Measurements from ENCODE around the gene DUSP22. TPM values are rescaled to one million over a fixed set of nuclear protein-coding genes. Genes with fewer than 3 reads are reported as not detected.

The DUSP22 gene
- total RNA-seq, 6 donors from 2014 or later: 49.9 to 108 (median 63.8) TPM

GRCh38 chr6:337805-338368, 45.6 kb downstream of the DUSP22 start:
- peak in 1 of 2 donors; percentile 32 for ATAC-seq (ENCODE audit: low FRiP score in 2 of 2)
- no peaks in the 10 kb centered on the region for H3K36me3 ChIP-seq
- WGBS, 2 donors: 53 to 61% methylated on average over 10 of the region's 10 CpGs
- H3K4me3 ChIP-seq: no peak overlapping the region
- no peaks in the 10 kb centered on the region for H3K27me3 ChIP-seq
- TF ChIP-seq CTCF (IDR thresholded peaks at IDR 0.05) (no peak), EP300 (IDR thresholded peaks at IDR 0.05) (no peak), POLR2A (IDR thresholded peaks at IDR 0.05) (no peak), POLR2AphosphoS5 (IDR thresholded peaks at IDR 0.05) (no peak)
- DNase-seq: no peak
- peak overlapping the region in 1 of 4 donors; percentile 18 for H3K27ac ChIP-seq
- H3K9me3 ChIP-seq: no peaks in the 10 kb centered on the region
- peaks cover 14 to 36% (median 28%) of the 10 kb centered on the region in 4 donors for H3K4me1 ChIP-seq

GRCh38 chr6:338815-339262, 46.6 kb downstream of the DUSP22 start:
- ATAC-seq (ENCODE audit: low FRiP score in 2 of 2) (no peak), DNase-seq (no peak)
- Histone ChIP-seq H3K27me3 (no peaks in the 10 kb centered on the region), H3K36me3 (no peaks in the 10 kb centered on the region), H3K4me1 (peaks cover 11 to 29% (median 27%) of the 10 kb centered on the region in 4 donors), H3K4me3 (no peak overlapping the region), H3K9me3 (no peaks in the 10 kb centered on the region), H3K27ac (no peak overlapping the region)
- TF ChIP-seq POLR2AphosphoS5 (IDR thresholded peaks at IDR 0.05) (no peak), CTCF (IDR thresholded peaks at IDR 0.05) (no peak), EP300 (IDR thresholded peaks at IDR 0.05) (no peak), POLR2A (IDR thresholded peaks at IDR 0.05) (no peak)
- WGBS, 2 donors: 72 to 77% methylated on average over 4 of the region's 4 CpGs

- TF ChIP-seq CTCF (IDR thresholded peaks at IDR 0.05) (no peak), EP300 (IDR thresholded peaks at IDR 0.05) (no peak), POLR2A (IDR thresholded peaks at IDR 0.05) (no peak), POLR2AphosphoS5 (IDR thresholded peaks at IDR 0.05) (no peak)
- Histone ChIP-seq H3K27ac (no peak overlapping the region), H3K4me3 (no peak overlapping the region), H3K36me3 (no peaks in the 10 kb centered on the region), H3K4me1 (peaks cover 11 to 29% (median 27%) of the 10 kb centered on the region in 4 donors), H3K9me3 (no peaks in the 10 kb centered on the region), H3K27me3 (no peaks in the 10 kb centered on the region)
- DNase-seq: no peak
- no peak for ATAC-seq (ENCODE audit: low FRiP score in 2 of 2)
- whole genome bisulfite sequencing, 2 donors: 58 to 70% methylated on average over 5 of the region's 5 CpGs
Observed at GRCh38 chr6:339480-339879, 47.2 kb downstream of the DUSP22 start.

- Histone ChIP-seq H3K9me3 (no peaks in the 10 kb centered on the region), H3K4me3 (no peak overlapping the region), H3K36me3 (no peaks in the 10 kb centered on the region), H3K27ac (no peak overlapping the region), H3K27me3 (no peaks in the 10 kb centered on the region), H3K4me1 (peaks cover 11 to 29% (median 27%) of the 10 kb centered on the region in 4 donors)
- 72 to 73% methylated on average over 6 of the region's 6 CpGs for WGBS, 2 donors
- no peak for ATAC-seq (ENCODE audit: low FRiP score in 2 of 2)
- TF ChIP-seq POLR2AphosphoS5 (IDR thresholded peaks at IDR 0.05) (no peak), EP300 (IDR thresholded peaks at IDR 0.05) (no peak), POLR2A (IDR thresholded peaks at IDR 0.05) (no peak), CTCF (IDR thresholded peaks at IDR 0.05) (no peak)
- peak in 1 of 2 donors; percentile 55 for DNase-seq
Observed at GRCh38 chr6:340186-340955, 48.1 kb downstream of the DUSP22 start.

All from upper lobe of left lung (tissue), 6 donors.